HG03039 (cell line): ENCODE results near the gene RCAN2.

Experiments used
- ATAC-seq: cut with Tn5 transposase; IDR thresholded peaks from one replicate; pipeline ENCODE4 v1.9.1; 2021; ENCODE audit warnings: mild to moderate bottlenecking, moderate library complexity; ENCODE audit not compliant: unreplicated experiment

The RCAN2 gene

GRCh38 chr6:46262928-46263706 lies 228.1 kb downstream of the RCAN2 start:
- ATAC-seq: no peak

GRCh38 chr6:46258249-46258648 lies 233.0 kb downstream of the RCAN2 start:
- ATAC-seq: no peak

- no peak for ATAC-seq
These were observed 235.7 kb downstream of the RCAN2 start for GRCh38 chr6:46255528-46255927.

- no peak for ATAC-seq
These were observed 236.3 kb downstream of the RCAN2 start for GRCh38 chr6:46254946-46255345.

GRCh38 chr6:46254331-46254730 lies 236.9 kb downstream of the RCAN2 start:
- no peak for ATAC-seq

- ATAC-seq: no peak
These were observed 239.5 kb downstream of the RCAN2 start for GRCh38 chr6:46251583-46252339.

- no peak for ATAC-seq
These were observed 243.1 kb downstream of the RCAN2 start for GRCh38 chr6:46248143-46248542.

- no peak for ATAC-seq
These were observed 244.5 kb downstream of the RCAN2 start for GRCh38 chr6:46246727-46247126.

- ATAC-seq: no peak
These were observed 245.2 kb downstream of the RCAN2 start for GRCh38 chr6:46246081-46246480.

- ATAC-seq: no peak
These were observed 246.6 kb downstream of the RCAN2 start for GRCh38 chr6:46244670-46245069.

GRCh38 chr6:46243754-46244153 lies 247.5 kb downstream of the RCAN2 start:
- ATAC-seq: no peak

- no peak for ATAC-seq
These were observed 248.3 kb downstream of the RCAN2 start for GRCh38 chr6:46242921-46243320.

GRCh38 chr6:46240866-46241565 lies 250.2 kb downstream of the RCAN2 start:
- no peak for ATAC-seq

GRCh38 chr6:46236752-46237151 lies 254.5 kb downstream of the RCAN2 start:
- ATAC-seq: no peak

GRCh38 chr6:46235242-46235641 lies 256.0 kb downstream of the RCAN2 start:
- ATAC-seq: no peak

- ATAC-seq: no peak
These were observed 256.5 kb downstream of the RCAN2 start for GRCh38 chr6:46234700-46235099.

- ATAC-seq: no peak
These were observed 257.1 kb downstream of the RCAN2 start for GRCh38 chr6:46234156-46234556.

- no peak for ATAC-seq
These were observed 258.1 kb downstream of the RCAN2 start for GRCh38 chr6:46233129-46233528.

- ATAC-seq: no peak
These were observed 269.0 kb downstream of the RCAN2 start for GRCh38 chr6:46222286-46222685.

GRCh38 chr6:46221222-46221793 lies 269.9 kb downstream of the RCAN2 start:
- peak; percentile 50 for ATAC-seq
